ENCODE results near the gene CCDC157. TPM values are rescaled to one million over a fixed set of nuclear protein-coding genes. Genes with fewer than 3 reads are reported as not detected.

Gene CCDC157
- total RNA-seq, 1 experiment from 2014 or later: 3.5 TPM

GRCh38 chr22:30320021-30320556, 36.7 kb upstream of the CCDC157 start:
- no peaks in the 10 kb centered on the region for H3K9me3 ChIP-seq (ENCODE audit: low read length)
- H3K27me3 ChIP-seq (ENCODE audit: low read length): no peaks in the 10 kb centered on the region
- ChIA-PET CTCF (no interaction called here), POLR2A (ENCODE audit: unreplicated experiment) (no interaction called here)
- H3K27ac ChIP-seq (ENCODE audit: low read length): no peak overlapping the region
- no TSS peak for BruUV-seq (replicated peaks)
- no peaks in the 10 kb centered on the region for H3F3A ChIP-seq (ENCODE audit: low read length, unreplicated experiment)
- intact Hi-C loops (cut with micrococcal nuclease): no loop called here
- no peaks in the 10 kb centered on the region for H3K9me2 ChIP-seq (replicated peaks; ENCODE audit: low read length)
- no peak overlapping the region for H3K4me3 ChIP-seq (ENCODE audit: low read length)
- no peaks in the 10 kb centered on the region for H3K36me3 ChIP-seq (ENCODE audit: low read depth, low read length)
- no peak overlapping the region for H3K9ac ChIP-seq (ENCODE audit: low read length)
- no peaks in the 10 kb centered on the region for H4K20me1 ChIP-seq (ENCODE audit: low read length)
- peaks cover 9% of the 10 kb centered on the region for H3K4me1 ChIP-seq (ENCODE audit: insufficient read depth, low read length)
- no peak overlapping the region for H2AFZ ChIP-seq (ENCODE audit: low read length)
- TF ChIP-seq EZH2phosphoT487 (IDR thresholded peaks at IDR 0.05; ENCODE audit: borderline replicate concordance, low read length) (no peak), EZH2 (IDR thresholded peaks at IDR 0.05; ENCODE audit: low read length, unreplicated experiment) (no peak), CTCF (conservative IDR thresholded peaks at IDR 0.05; ENCODE audit: low read depth, low read length) (no peak)
- H3K4me2 ChIP-seq (ENCODE audit: low read length): no peak overlapping the region
- ATAC-seq: no peak
- DNase-seq: no peak
- peaks cover 58% of the 10 kb centered on the region for H3K79me2 ChIP-seq (ENCODE audit: low read length)

- H3K9me2 ChIP-seq (replicated peaks; ENCODE audit: low read length): no peaks in the 10 kb centered on the region
- H2AFZ ChIP-seq (ENCODE audit: low read length): no peak overlapping the region
- H3K4me2 ChIP-seq (ENCODE audit: low read length): no peak overlapping the region
- no peak overlapping the region for H3K27ac ChIP-seq (ENCODE audit: low read length)
- no peak overlapping the region for H3K9ac ChIP-seq (ENCODE audit: low read length)
- CTCF ChIA-PET: no interaction called here
- no peaks in the 10 kb centered on the region for H4K20me1 ChIP-seq (ENCODE audit: low read length)
- H3K27me3 ChIP-seq (ENCODE audit: low read length): no peaks in the 10 kb centered on the region
- POLR2A ChIA-PET (ENCODE audit: unreplicated experiment): no interaction called here
- no TSS peak for BruUV-seq (replicated peaks)
- no peaks in the 10 kb centered on the region for H3K9me3 ChIP-seq (ENCODE audit: low read length)
- peaks cover 56% of the 10 kb centered on the region for H3K79me2 ChIP-seq (ENCODE audit: low read length)
- TF ChIP-seq EZH2phosphoT487 (IDR thresholded peaks at IDR 0.05; ENCODE audit: borderline replicate concordance, low read length) (no peak), EZH2 (IDR thresholded peaks at IDR 0.05; ENCODE audit: low read length, unreplicated experiment) (no peak), CTCF (conservative IDR thresholded peaks at IDR 0.05; ENCODE audit: low read depth, low read length) (no peak)
- no peaks in the 10 kb centered on the region for H3K36me3 ChIP-seq (ENCODE audit: low read depth, low read length)
- ATAC-seq (no peak), DNase-seq (no peak)
- intact Hi-C loops (cut with micrococcal nuclease): no loop called here
- no peak overlapping the region for H3K4me3 ChIP-seq (ENCODE audit: low read length)
- H3F3A ChIP-seq (ENCODE audit: low read length, unreplicated experiment): no peaks in the 10 kb centered on the region
- H3K4me1 ChIP-seq (ENCODE audit: insufficient read depth, low read length): peaks cover 16% of the 10 kb centered on the region
Observed at GRCh38 chr22:30321461-30321860, 35.3 kb upstream of the CCDC157 start.

- CTCF ChIA-PET: no interaction called here
- H3K79me2 ChIP-seq (ENCODE audit: low read length): peaks cover 56% of the 10 kb centered on the region
- no peaks in the 10 kb centered on the region for H3K27me3 ChIP-seq (ENCODE audit: low read length)
- no peak for TF ChIP-seq CTCF (conservative IDR thresholded peaks at IDR 0.05; ENCODE audit: low read depth, low read length)
- TF ChIP-seq EZH2phosphoT487 (IDR thresholded peaks at IDR 0.05; ENCODE audit: borderline replicate concordance, low read length): no peak
- TF ChIP-seq EZH2 (IDR thresholded peaks at IDR 0.05; ENCODE audit: low read length, unreplicated experiment): no peak
- no peak overlapping the region for H3K4me3 ChIP-seq (ENCODE audit: low read length)
- no peaks in the 10 kb centered on the region for H3K9me3 ChIP-seq (ENCODE audit: low read length)
- no peaks in the 10 kb centered on the region for H3K36me3 ChIP-seq (ENCODE audit: low read depth, low read length)
- no peak overlapping the region for H3K9ac ChIP-seq (ENCODE audit: low read length)
- POLR2A ChIA-PET (ENCODE audit: unreplicated experiment): interaction anchor here (0.6 to 0.7 kb wide), 2 partner anchors 18 to 35 kb away, joined by 3 to 7 read pairs; no protein-coding TSS in a partner anchor
- H3K4me2 ChIP-seq (ENCODE audit: low read length): no peak overlapping the region
- peaks cover 28% of the 10 kb centered on the region for H3K4me1 ChIP-seq (ENCODE audit: insufficient read depth, low read length)
- no peak overlapping the region for H3K27ac ChIP-seq (ENCODE audit: low read length)
- no peak overlapping the region for H2AFZ ChIP-seq (ENCODE audit: low read length)
- intact Hi-C loops (cut with micrococcal nuclease): no loop called here
- H3F3A ChIP-seq (ENCODE audit: low read length, unreplicated experiment): no peaks in the 10 kb centered on the region
- no peaks in the 10 kb centered on the region for H4K20me1 ChIP-seq (ENCODE audit: low read length)
- ATAC-seq: no peak
- H3K9me2 ChIP-seq (replicated peaks; ENCODE audit: low read length): no peaks in the 10 kb centered on the region
- no TSS peak for BruUV-seq (replicated peaks)
- DNase-seq: no peak
Observed at GRCh38 chr22:30323246-30323645, 33.6 kb upstream of the CCDC157 start.

Data from PC-3 (cell line).